Middle frontal gyrus (tissue), 1 donor: ENCODE data around the gene SLC7A6OS.
"Not testable (repeated sequence)": the region's sequence is repeated elsewhere in the genome, so short reads cannot be mapped to it uniquely, and the experiment has no call there.

Source experiments
- DNase-seq: peaks from one replicate; pipeline ENCODE4 v3.0.0-alpha.2; 2015; ENCODE audit warnings: low spot score; ENCODE audit errors: extremely low spot score

The SLC7A6OS gene

GRCh38 chr16:68298907-68299561 lies 11.7 kb downstream of the SLC7A6OS start:
- DNase-seq, result no peak

GRCh38 chr16:68298312-68298711 lies 12.4 kb downstream of the SLC7A6OS start:
- DNase-seq, result no peak

GRCh38 chr16:68297908-68298307 lies 12.8 kb downstream of the SLC7A6OS start:
- no peak for DNase-seq

- no peak for DNase-seq
These were observed 14.1 kb downstream of the SLC7A6OS start for GRCh38 chr16:68296693-68297092.

- DNase-seq, result no peak
These were observed 14.5 kb downstream of the SLC7A6OS start for GRCh38 chr16:68296291-68296690.

GRCh38 chr16:68292425-68292824 lies 18.3 kb downstream of the SLC7A6OS start:
- DNase-seq, result no peak

GRCh38 chr16:68291227-68291626 lies 19.5 kb downstream of the SLC7A6OS start:
- no peak for DNase-seq

GRCh38 chr16:68290450-68290849 lies 20.3 kb downstream of the SLC7A6OS start:
- DNase-seq, result no peak

- no peak for DNase-seq
These were observed 21.0 kb downstream of the SLC7A6OS start for GRCh38 chr16:68289621-68290329.

GRCh38 chr16:68289202-68289601 lies 21.5 kb downstream of the SLC7A6OS start:
- no peak for DNase-seq

- DNase-seq, result not testable (repeated sequence)
These were observed 21.9 kb downstream of the SLC7A6OS start for GRCh38 chr16:68288796-68289195.

- no peak for DNase-seq
These were observed 22.5 kb downstream of the SLC7A6OS start for GRCh38 chr16:68288252-68288650.

- no peak for DNase-seq
These were observed 23.2 kb downstream of the SLC7A6OS start for GRCh38 chr16:68287276-68288251.

- DNase-seq, result no peak
These were observed 24.3 kb downstream of the SLC7A6OS start for GRCh38 chr16:68286153-68287074.

GRCh38 chr16:68285683-68286082 lies 25.1 kb downstream of the SLC7A6OS start:
- no peak for DNase-seq

GRCh38 chr16:68284847-68285246 lies 25.9 kb downstream of the SLC7A6OS start:
- DNase-seq, result no peak

- DNase-seq, result no peak
These were observed 26.7 kb downstream of the SLC7A6OS start for GRCh38 chr16:68283801-68284598.

GRCh38 chr16:68283346-68283745 lies 27.4 kb downstream of the SLC7A6OS start:
- DNase-seq, result no peak

- DNase-seq, result no peak
These were observed 28.7 kb downstream of the SLC7A6OS start for GRCh38 chr16:68282064-68282452.
